Ectodermal cell (in vitro differentiated cells): ENCODE data around the gene EZH2.

ENCODE experiments used
- H3K27ac ChIP-seq: 2 replicates; pipeline ENCODE4 v1.7.0; 2013; ENCODE audit warnings: mild to moderate bottlenecking, low read depth, low read length; ENCODE audit not compliant: insufficient read depth, poor library complexity, severe bottlenecking
- H3K27me3 ChIP-seq: 2 replicates; pipeline ENCODE4 v1.7.0; 2013; ENCODE audit warnings: mild to moderate bottlenecking, low read length; ENCODE audit not compliant: insufficient read depth, control insufficient read depth, poor library complexity, severe bottlenecking
- H3K36me3 ChIP-seq: one replicate; pipeline ENCODE4 v1.7.0; 2013; ENCODE audit warnings: low read length; ENCODE audit not compliant: control insufficient read depth, insufficient read depth
- H3K4me1 ChIP-seq: one replicate; pipeline ENCODE4 v1.7.0; 2013; ENCODE audit warnings: low read length; ENCODE audit not compliant: control insufficient read depth, insufficient read depth
- H3K4me3 ChIP-seq: 2 replicates; pipeline ENCODE4 v1.7.0; 2013; ENCODE audit warnings: low read depth, low read length, control low read depth; ENCODE audit not compliant: insufficient read depth
- H3K9me3 ChIP-seq: 2 replicates; pipeline ENCODE4 v1.7.0; 2013; ENCODE audit warnings: mild to moderate bottlenecking, low read length, moderate library complexity; ENCODE audit not compliant: control insufficient read depth
- WGBS, 2 experiments: methylation state at CpG; one replicate each; pipeline ENCODE4 v1.1.7; 2013; ENCODE audit warnings: missing lambda C conversion rate in 2 of 2; 5-methylcytosine and 5-hydroxymethylcytosine counted together

The EZH2 gene

DNA sequence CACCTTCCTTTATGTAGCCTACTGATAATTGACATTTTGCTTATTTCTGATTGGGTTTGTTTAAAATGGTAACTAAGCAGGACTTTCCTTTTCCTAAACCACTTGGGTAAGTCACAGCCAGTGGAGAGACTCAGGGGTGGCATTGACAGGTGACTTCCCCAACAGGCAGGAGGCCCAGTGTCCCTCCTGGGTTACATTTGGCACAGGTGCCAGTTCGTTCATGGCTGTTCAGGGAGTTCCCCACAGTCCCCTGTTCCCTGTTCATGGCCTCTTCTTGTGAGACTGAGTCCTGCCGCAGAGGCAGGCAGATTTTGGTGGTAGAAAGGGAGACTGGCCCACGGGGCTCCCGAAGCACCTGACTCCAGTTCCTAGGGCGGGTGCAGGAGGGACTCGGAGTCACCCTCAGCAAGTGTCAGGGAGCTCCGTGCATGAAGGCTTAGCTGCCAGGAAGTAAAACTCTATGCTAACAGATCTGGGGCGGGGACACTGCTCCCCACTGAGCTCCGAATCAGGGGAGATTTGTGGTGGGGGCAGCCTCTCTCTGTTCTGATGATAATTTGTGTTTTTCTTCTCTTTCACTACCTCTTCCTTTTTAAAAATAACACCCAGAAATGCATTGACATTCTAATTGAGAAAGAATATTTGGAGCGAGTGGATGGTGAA, 84.1 kb downstream of the EZH2 start:
- no peaks in the 10 kb centered on the region for H3K27me3 ChIP-seq
- H3K9me3 ChIP-seq: no peaks in the 10 kb centered on the region
- no peak overlapping the region for H3K27ac ChIP-seq
- WGBS, 2 experiments: 74 to 78% methylated on average over 10 of the region's 10 CpGs
- H3K36me3 ChIP-seq: peaks cover 30% of the 10 kb centered on the region
- no peak overlapping the region for H3K4me3 ChIP-seq
- H3K4me1 ChIP-seq: no peaks in the 10 kb centered on the region

DNA sequence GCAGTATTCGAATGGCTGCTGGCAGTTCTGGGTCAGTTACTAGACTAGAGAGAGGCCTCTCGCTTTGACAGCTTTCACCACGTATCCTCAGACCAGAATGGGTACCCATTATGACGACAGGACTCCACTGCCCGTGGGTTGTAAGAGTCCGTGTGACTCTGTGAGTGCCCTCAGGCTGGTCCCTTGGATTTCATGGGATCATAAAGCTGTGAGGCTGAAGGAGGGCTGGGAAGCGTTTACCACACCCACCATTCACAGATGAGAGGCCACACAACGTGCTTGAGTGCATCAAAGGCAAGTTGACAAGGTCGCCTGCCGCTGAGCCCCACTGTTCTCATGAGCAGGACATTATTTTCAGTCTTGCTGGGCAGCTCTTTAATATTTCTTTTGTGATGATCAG, 87.2 kb downstream of the EZH2 start:
- 93 to 95% methylated on average over 10 of the region's 10 CpGs for WGBS, 2 experiments
- H3K36me3 ChIP-seq: peaks cover 55% of the 10 kb centered on the region

DNA sequence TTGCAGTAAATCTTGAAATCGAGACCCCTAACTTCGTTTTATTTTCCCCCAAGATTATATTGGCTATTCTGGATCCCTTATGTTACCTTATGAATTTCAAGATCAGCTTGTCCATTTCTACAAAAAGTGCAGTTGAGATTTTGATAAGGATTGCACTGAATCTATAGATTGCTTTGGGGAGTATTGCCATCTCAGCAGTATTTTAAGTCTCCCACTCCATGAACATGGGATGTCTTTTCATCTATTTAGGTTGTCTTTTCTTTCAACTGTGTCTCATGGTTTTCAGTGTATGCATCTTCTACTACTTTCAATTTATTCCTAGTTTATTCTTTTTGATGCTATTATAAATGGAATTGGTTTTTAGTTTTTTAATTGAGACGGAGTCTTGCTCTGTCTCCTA, 89.6 kb downstream of the EZH2 start:
- Histone ChIP-seq H3K9me3 (no peaks in the 10 kb centered on the region), H3K4me1 (no peaks in the 10 kb centered on the region), H3K4me3 (no peak overlapping the region), H3K36me3 (peaks cover 63% of the 10 kb centered on the region), H3K27ac (no peak overlapping the region), H3K27me3 (no peaks in the 10 kb centered on the region)
- 96 to 98% methylated on average over 3 of the region's 3 CpGs for WGBS, 2 experiments

More for the DNA sequence above, 87.2 kb downstream of the EZH2 start:
- Histone ChIP-seq H3K4me1 (no peaks in the 10 kb centered on the region), H3K27ac (no peak overlapping the region), H3K9me3 (no peaks in the 10 kb centered on the region), H3K4me3 (no peak overlapping the region), H3K27me3 (no peaks in the 10 kb centered on the region)

DNA sequence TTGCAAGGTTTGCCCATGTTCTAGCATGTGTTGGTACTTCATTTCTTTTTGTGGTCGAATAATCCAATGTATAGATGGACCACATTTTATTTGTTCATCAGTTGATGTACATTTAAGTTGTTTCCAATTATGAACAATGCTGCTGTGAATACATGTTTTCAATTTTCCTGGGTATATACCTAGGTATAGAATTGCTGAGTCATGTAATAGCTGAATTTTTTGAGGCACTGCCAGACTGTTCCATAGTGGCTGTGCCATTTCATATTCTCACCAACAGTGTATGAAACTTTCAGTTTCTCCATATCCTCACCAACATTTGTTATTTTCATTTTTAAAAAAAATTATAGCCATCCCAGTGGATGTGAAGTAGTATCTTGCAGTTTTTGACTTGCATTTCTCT, 90.5 kb downstream of the EZH2 start:
- Histone ChIP-seq H3K4me3 (no peak overlapping the region), H3K9me3 (no peaks in the 10 kb centered on the region), H3K27me3 (no peaks in the 10 kb centered on the region), H3K4me1 (no peaks in the 10 kb centered on the region), H3K27ac (no peak overlapping the region), H3K36me3 (peaks cover 63% of the 10 kb centered on the region)
- WGBS, 2 experiments: 100% methylated on average over 1 of the region's 1 CpG

DNA sequence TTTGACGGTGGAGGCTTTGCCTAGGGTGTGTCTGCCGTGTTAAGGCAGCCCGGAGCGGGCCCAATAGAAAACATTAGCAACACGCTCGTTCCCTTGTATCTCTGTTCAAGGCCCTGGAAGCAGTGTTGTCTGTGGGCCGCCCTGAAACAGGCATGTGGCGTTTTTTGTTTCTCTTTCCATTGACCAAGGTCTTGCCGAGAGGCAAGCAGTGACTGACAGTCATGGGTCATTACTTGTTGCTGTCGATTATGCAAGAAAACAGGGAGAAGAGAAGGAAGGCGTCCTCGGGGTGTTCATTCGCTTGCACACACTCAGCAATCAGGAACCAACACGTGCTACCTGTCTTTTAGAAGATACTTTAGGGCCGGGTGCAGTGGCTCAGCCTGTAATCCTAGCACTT, 92.5 kb downstream of the EZH2 start:
- 95 to 96% methylated on average over 15 of the region's 15 CpGs for WGBS, 2 experiments
- Histone ChIP-seq H3K4me1 (no peaks in the 10 kb centered on the region), H3K27ac (no peak overlapping the region), H3K36me3 (peaks cover 70% of the 10 kb centered on the region), H3K27me3 (no peaks in the 10 kb centered on the region), H3K4me3 (no peak overlapping the region), H3K9me3 (no peaks in the 10 kb centered on the region)

DNA sequence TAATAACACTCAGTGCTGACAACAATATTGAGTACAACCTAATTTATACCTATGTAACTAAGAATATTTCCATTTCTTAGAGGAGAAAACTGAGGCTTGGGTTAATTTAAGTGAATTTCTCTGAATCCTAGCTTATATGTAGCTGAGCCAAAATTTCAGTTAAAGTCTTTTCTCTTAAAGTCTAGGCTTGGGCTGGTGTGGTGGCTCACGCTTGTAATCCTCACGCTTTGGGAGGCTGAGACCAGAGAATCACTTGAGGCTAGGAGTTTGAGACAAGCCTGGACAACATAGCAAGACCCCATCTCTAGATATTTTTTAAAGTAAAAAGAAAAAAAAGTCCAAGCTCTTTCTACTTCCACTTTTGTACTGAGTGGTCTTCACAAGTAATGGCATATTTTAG, 93.2 kb downstream of the EZH2 start:
- Histone ChIP-seq H3K4me1 (no peaks in the 10 kb centered on the region), H3K4me3 (no peak overlapping the region), H3K27me3 (no peaks in the 10 kb centered on the region), H3K9me3 (no peaks in the 10 kb centered on the region), H3K36me3 (peaks cover 69% of the 10 kb centered on the region), H3K27ac (no peak overlapping the region)
- 87 to 98% methylated on average over 2 of the region's 2 CpGs for WGBS, 2 experiments

DNA sequence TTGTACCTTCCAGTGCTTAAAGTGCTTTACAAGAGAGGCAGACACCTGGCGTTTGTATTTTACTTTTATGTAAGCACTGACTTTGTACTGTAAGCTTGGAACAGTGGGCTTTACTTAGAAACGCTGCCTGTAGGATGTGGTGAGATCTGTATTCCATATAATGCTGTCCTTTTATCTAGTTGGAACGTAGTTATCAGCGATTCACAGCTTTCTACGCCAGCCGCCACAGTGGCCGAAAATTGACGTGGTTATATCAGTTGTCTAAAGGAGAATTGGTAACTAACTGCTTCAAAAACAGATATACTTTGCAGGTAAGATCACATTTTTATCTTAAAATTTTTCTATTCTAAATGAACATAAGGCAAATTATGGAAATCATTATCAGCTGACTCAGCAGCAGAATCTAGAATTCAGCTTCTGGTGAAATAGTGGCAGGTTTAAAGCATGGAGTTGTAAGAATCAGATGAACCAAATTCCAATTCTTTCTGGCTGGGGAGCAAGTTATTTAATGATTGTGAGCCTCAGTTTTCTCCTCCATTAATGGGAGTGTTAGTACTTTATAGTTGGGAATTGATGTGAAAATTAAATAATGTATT, 93.9 kb downstream of the EZH2 start:
- Histone ChIP-seq H3K4me3 (no peak overlapping the region), H3K4me1 (no peaks in the 10 kb centered on the region), H3K27ac (no peak overlapping the region), H3K9me3 (no peaks in the 10 kb centered on the region), H3K36me3 (peaks cover 75% of the 10 kb centered on the region), H3K27me3 (no peaks in the 10 kb centered on the region)
- WGBS, 2 experiments: 93 to 98% methylated on average over 8 of the region's 8 CpGs

DNA sequence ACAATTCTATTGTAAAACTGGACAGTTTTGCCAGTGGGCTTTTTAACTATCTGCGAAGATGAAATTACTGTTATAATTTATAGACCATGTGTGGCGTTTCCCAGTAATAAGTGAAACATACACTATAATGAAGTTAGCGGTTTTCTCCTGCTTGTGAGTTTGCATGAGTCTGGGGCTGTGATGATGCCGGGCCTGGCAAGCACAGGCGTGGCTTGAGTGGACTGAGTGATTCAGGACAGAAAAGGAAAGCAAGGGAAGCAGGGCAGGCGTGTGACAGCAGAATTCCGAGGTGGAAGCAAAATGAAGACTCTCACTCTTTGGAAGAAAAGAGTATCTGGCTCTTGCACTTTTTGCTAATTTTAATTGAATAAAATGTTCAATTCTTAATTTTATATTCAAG, 94.9 kb downstream of the EZH2 start:
- WGBS, 2 experiments: 98% methylated on average over 7 of the region's 7 CpGs
- Histone ChIP-seq H3K27me3 (no peaks in the 10 kb centered on the region), H3K9me3 (no peaks in the 10 kb centered on the region), H3K27ac (no peak overlapping the region), H3K4me1 (no peaks in the 10 kb centered on the region), H3K4me3 (no peak overlapping the region), H3K36me3 (peaks cover 70% of the 10 kb centered on the region)

DNA sequence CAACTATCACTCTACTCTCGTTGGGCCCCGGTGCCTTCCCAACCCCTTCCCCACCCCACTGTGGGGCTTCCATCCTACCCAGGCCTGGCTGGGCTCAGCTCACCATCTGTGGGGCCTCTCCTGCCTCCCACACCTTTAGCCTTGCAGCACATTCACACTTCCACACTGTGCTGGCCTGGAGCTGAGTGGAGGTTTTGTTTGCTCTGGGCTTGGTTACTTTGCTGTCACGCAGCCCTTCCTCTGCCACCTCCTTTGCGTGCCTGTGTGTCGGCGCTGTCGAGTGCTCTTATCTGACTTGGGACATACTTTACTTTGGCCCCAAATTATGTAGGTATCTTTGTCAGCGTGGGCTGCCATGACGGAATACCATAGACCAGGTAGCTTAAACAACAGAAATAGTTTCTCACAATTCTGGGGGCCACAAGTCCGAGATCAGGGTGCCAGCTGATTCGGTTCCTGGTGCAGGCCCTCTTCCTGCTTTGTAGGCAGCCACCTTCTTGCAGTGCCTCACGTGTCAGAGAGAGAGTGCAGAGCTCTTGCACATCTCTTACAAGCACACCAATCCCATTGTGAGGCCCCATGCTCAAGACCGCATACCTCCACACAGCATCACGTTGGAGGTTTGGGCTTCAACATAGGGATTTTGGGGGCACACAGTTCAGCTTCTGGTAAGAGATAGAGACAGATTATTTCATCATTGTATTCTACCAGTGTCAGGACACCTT, 96.4 kb downstream of the EZH2 start:
- no peak overlapping the region for H3K4me3 ChIP-seq
- no peak overlapping the region for H3K27ac ChIP-seq
- peaks cover 56% of the 10 kb centered on the region for H3K36me3 ChIP-seq
- no peaks in the 10 kb centered on the region for H3K9me3 ChIP-seq
- no peaks in the 10 kb centered on the region for H3K27me3 ChIP-seq
- no peaks in the 10 kb centered on the region for H3K4me1 ChIP-seq
- WGBS, 2 experiments: 95 to 96% methylated on average over 14 of the region's 14 CpGs

DNA sequence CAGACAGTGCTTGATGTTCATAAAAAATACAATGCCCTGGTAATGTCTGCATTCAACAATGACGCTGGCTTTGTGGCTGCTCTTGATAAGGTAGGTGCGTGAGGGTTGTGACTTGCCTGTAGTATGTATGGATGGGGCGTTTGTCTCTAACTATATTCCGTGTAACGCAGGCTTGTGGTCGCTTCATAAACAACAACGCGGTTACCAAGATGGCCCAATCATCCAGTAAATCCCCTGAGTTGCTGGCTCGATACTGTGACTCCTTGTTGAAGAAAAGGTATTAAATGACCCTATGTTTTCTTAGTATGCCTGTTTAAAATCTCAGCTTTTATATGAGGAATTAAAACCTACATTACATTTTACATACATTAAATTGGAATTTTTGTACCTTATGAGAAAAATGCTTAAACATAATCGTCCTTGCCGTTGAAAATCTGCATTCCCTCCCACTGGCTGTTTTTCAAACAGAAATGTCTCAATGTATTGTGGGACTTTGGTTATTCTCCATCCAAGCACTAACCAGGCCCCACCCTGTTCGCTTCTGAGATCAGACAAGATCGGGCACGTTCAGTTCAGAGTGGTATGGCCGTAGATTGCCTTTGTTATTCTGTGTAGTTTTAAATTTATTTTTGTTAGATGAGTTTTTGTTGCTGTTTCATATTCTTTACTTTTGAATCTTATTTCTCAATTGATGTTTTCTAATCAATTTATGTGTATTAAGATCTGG, 100.1 kb downstream of the EZH2 start:
- Histone ChIP-seq H3K27ac (no peak overlapping the region), H3K9me3 (no peaks in the 10 kb centered on the region), H3K36me3 (peaks cover 33% of the 10 kb centered on the region), H3K27me3 (no peaks in the 10 kb centered on the region), H3K4me3 (no peak overlapping the region), H3K4me1 (no peaks in the 10 kb centered on the region)
- 95 to 96% methylated on average over 15 of the region's 15 CpGs for WGBS, 2 experiments
